Glutamatergic neuron (in vitro differentiated cells): Measurements from ENCODE around the gene EFNA5. TPM values are rescaled to one million over a fixed set of nuclear protein-coding genes. Genes with fewer than 3 reads are reported as not detected.
A peak's percentile ranks its signal among the peaks of the same experiment; 100 is the strongest.

Experiments
- DNase-seq: peaks from one replicate; pipeline ENCODE4 v3.0.0; 2022
- H3K27ac Mint-ChIP-seq: one replicate; pipeline ENCODE4 v1.8.0; 2020; ENCODE audit warnings: mild to moderate bottlenecking, mixed read lengths, inconsistent platforms; ENCODE audit not compliant: unreplicated experiment
- H3K27me3 Mint-ChIP-seq: one replicate; pipeline ENCODE4 v1.8.0; 2020; ENCODE audit warnings: mild to moderate bottlenecking, moderate library complexity, mixed read lengths, inconsistent platforms; ENCODE audit not compliant: unreplicated experiment
- H3K36me3 Mint-ChIP-seq: one replicate; pipeline ENCODE4 v1.8.0; 2020; ENCODE audit warnings: mild to moderate bottlenecking, mixed read lengths, inconsistent platforms; ENCODE audit not compliant: unreplicated experiment
- H3K4me1 Mint-ChIP-seq: one replicate; pipeline ENCODE4 v1.8.0; 2020; ENCODE audit warnings: mild to moderate bottlenecking, low read depth, mixed read lengths, inconsistent platforms; ENCODE audit not compliant: unreplicated experiment
- H3K4me3 Mint-ChIP-seq: one replicate; pipeline ENCODE4 v1.8.0; 2020; ENCODE audit warnings: mild to moderate bottlenecking, mixed read lengths, inconsistent platforms; ENCODE audit not compliant: unreplicated experiment
- H3K9me3 Mint-ChIP-seq: one replicate; pipeline ENCODE4 v1.8.0; 2020; ENCODE audit warnings: mild to moderate bottlenecking, moderate library complexity, mixed read lengths, inconsistent platforms; ENCODE audit not compliant: unreplicated experiment
- CTCF ChIP-seq: fragments of 200-600 bp; sonication (generic); IDR thresholded peaks from one replicate; pipeline ENCODE4 v1.5.0; 2021; ENCODE audit not compliant: partially characterized antibody, unreplicated experiment
- total RNA-seq: library from RNA; stranded (reverse); fragmentation: NEBNext Ultra II Directional; extraction: Animal tissue kit (Norgen Biotek cat#: 25700); gene quantifications from one replicate; pipeline ENCODE4 v1.2.1, GENCODE V29; 2021; ENCODE audit not compliant: unreplicated experiment

Gene EFNA5
- total RNA-seq, 1 donor from 2014 or later: 158 TPM

GRCh38 chr5:107518190-107518589 lies 152.5 kb downstream of the EFNA5 start:
- no peak for TF ChIP-seq CTCF
- H3K9me3 Mint-ChIP-seq: peaks cover 12% of the 10 kb centered on the region
- H3K27me3 Mint-ChIP-seq: no peaks in the 10 kb centered on the region
- H3K4me3 Mint-ChIP-seq: peak overlapping the region; percentile 41
- H3K27ac Mint-ChIP-seq: peak overlapping the region; percentile 74
- H3K36me3 Mint-ChIP-seq: peaks cover 5% of the 10 kb centered on the region
- H3K4me1 Mint-ChIP-seq: peaks cover 49% of the 10 kb centered on the region
- DNase-seq: no peak

- Mint-ChIP-seq H3K36me3 (peaks cover 5% of the 10 kb centered on the region), H3K4me1 (peaks cover 51% of the 10 kb centered on the region), H3K4me3 (no peak overlapping the region), H3K27ac (peak overlapping the region; percentile 46), H3K27me3 (no peaks in the 10 kb centered on the region), H3K9me3 (peaks cover 7% of the 10 kb centered on the region)
- no peak for TF ChIP-seq CTCF
- DNase-seq: no peak
Observed at GRCh38 chr5:107517185-107518033, 153.3 kb downstream of the EFNA5 start.

- no peak for TF ChIP-seq CTCF
Observed at GRCh38 chr5:107516452-107517184, 154.1 kb downstream of the EFNA5 start.

GRCh38 chr5:107515521-107516080 lies 155.1 kb downstream of the EFNA5 start:
- H3K27ac Mint-ChIP-seq: no peak overlapping the region
- TF ChIP-seq CTCF: no peak
- peaks cover 5% of the 10 kb centered on the region for H3K36me3 Mint-ChIP-seq
- no peak for DNase-seq
- H3K27me3 Mint-ChIP-seq: no peaks in the 10 kb centered on the region
- H3K9me3 Mint-ChIP-seq: peaks cover 7% of the 10 kb centered on the region
- H3K4me1 Mint-ChIP-seq: peaks cover 57% of the 10 kb centered on the region
- H3K4me3 Mint-ChIP-seq: no peak overlapping the region

More at GRCh38 chr5:107516452-107517184, 154.1 kb downstream of the EFNA5 start:
- no peak for DNase-seq
- H3K4me3 Mint-ChIP-seq: no peak overlapping the region
- no peak overlapping the region for H3K27ac Mint-ChIP-seq
- peaks cover 58% of the 10 kb centered on the region for H3K4me1 Mint-ChIP-seq
- peaks cover 5% of the 10 kb centered on the region for H3K36me3 Mint-ChIP-seq
- no peaks in the 10 kb centered on the region for H3K27me3 Mint-ChIP-seq
- peaks cover 7% of the 10 kb centered on the region for H3K9me3 Mint-ChIP-seq
